Ishikawa (cell line): Measurements from ENCODE around the gene PIRT.

ENCODE experiments used
- RAD21 ChIP-seq: IDR thresholded peaks from 2 replicates; pipeline ENCODE4 v1.6.1; 2012; ENCODE audit warnings: low read depth
- TAF1 ChIP-seq: IDR thresholded peaks from 2 replicates; pipeline ENCODE4 v1.6.1; 2012; ENCODE audit warnings: low read depth, mild to moderate bottlenecking
- TCF12 ChIP-seq: IDR thresholded peaks from 2 replicates; pipeline ENCODE4 v1.6.1; 2012; ENCODE audit warnings: low read depth
- YY1 ChIP-seq: IDR thresholded peaks from 2 replicates; pipeline ENCODE4 v1.6.1; 2012; ENCODE audit warnings: low read depth
- TF ChIP-seq, protein P1 (sequence below): IDR thresholded peaks from 2 replicates; pipeline ENCODE4 v1.6.1; 2012; ENCODE audit warnings: low read depth, mild to moderate bottlenecking
- TF ChIP-seq, protein P2 (sequence below): IDR thresholded peaks from 2 replicates; pipeline ENCODE4 v1.6.1; 2012

DNA sequence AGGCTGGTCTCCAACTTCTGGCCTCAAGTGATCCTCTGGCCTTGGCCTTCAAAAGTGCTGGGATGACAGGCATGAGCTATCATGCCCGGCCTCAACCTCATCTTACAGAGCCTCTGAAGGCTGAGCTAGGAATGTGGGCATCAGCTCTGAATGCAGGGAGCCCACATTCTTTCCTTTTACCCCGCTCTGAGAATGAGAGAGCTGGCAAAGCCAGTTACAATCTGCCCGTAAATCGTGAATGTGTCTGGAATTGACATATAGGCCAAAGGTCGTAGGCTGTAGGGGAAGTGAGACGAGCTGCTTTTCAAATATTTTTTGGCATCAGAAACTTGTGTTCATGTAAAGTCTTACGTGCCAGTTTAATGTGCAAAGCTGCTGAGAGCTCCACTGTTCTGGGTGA lies 38.5 kb downstream of the PIRT start:
- TF ChIP-seq RAD21 (no peak), YY1 (no peak), TCF12 (no peak), TAF1 (no peak)
- TF ChIP-seq, protein P1, sequence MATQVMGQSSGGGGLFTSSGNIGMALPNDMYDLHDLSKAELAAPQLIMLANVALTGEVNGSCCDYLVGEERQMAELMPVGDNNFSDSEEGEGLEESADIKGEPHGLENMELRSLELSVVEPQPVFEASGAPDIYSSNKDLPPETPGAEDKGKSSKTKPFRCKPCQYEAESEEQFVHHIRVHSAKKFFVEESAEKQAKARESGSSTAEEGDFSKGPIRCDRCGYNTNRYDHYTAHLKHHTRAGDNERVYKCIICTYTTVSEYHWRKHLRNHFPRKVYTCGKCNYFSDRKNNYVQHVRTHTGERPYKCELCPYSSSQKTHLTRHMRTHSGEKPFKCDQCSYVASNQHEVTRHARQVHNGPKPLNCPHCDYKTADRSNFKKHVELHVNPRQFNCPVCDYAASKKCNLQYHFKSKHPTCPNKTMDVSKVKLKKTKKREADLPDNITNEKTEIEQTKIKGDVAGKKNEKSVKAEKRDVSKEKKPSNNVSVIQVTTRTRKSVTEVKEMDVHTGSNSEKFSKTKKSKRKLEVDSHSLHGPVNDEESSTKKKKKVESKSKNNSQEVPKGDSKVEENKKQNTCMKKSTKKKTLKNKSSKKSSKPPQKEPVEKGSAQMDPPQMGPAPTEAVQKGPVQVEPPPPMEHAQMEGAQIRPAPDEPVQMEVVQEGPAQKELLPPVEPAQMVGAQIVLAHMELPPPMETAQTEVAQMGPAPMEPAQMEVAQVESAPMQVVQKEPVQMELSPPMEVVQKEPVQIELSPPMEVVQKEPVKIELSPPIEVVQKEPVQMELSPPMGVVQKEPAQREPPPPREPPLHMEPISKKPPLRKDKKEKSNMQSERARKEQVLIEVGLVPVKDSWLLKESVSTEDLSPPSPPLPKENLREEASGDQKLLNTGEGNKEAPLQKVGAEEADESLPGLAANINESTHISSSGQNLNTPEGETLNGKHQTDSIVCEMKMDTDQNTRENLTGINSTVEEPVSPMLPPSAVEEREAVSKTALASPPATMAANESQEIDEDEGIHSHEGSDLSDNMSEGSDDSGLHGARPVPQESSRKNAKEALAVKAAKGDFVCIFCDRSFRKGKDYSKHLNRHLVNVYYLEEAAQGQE = no peak
- TF ChIP-seq, protein P2, sequence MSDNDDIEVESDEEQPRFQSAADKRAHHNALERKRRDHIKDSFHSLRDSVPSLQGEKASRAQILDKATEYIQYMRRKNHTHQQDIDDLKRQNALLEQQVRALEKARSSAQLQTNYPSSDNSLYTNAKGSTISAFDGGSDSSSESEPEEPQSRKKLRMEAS = no peak
